Panc1 (cell line): ENCODE measurements around the gene EAPP. TPM values are rescaled to one million over a fixed set of nuclear protein-coding genes. Genes with fewer than 3 reads are reported as not detected.
"Not testable (repeated sequence)": the region's sequence is repeated elsewhere in the genome, so short reads cannot be mapped to it uniquely, and the experiment has no call there.

Experiments
- ATAC-seq: fragments of 200-7000 bp; cut with Tn5 transposase; 2 replicates; pipeline ENCODE4 v1.9.1; 2020; ENCODE audit warnings: mild to moderate bottlenecking, moderate library complexity
- BruUV-seq: library from RNA; stranded (reverse); fragments of 400-500 nt; replicated peaks from 2 replicates; lab custom pipeline; 2021; lab: Mats Ljungman, UMichigan
- CTCF ChIA-PET: fragments of 300-600 bp; sonication (Branson Sonifier 250); formaldehyde crosslinking; loops from one replicate; lab custom pipeline; 2022; ENCODE audit warnings: antibody characterized with exemption; lab: Charles Lee
- POLR2A ChIA-PET: fragments of 300-600 bp; sonication (Branson Sonifier 250); formaldehyde crosslinking; loops from one replicate; lab custom pipeline; 2022; ENCODE audit warnings: antibody characterized with exemption; lab: Charles Lee
- DNase-seq: peaks from one replicate; pipeline ENCODE4 v3.0.0-alpha.2; 2010; ENCODE audit warnings: low read depth, low spot score
- H3K27ac ChIP-seq: 2 replicates; pipeline ENCODE4 v1.5.1; 2011; ENCODE audit warnings: mild to moderate bottlenecking, low read length, inconsistent platforms
- H3K27me3 ChIP-seq: fragments of 200-500 bp; sonication (Bioruptor generic); 2 replicates; pipeline ENCODE4 v1.6.0; 2014; ENCODE audit warnings: low read length, inconsistent platforms; ENCODE audit not compliant: control insufficient read depth, insufficient read depth
- H3K36me3 ChIP-seq: fragments of 200-500 bp; sonication (Bioruptor generic); 2 replicates; pipeline ENCODE4 v1.5.1; 2014; ENCODE audit warnings: inconsistent platforms, mild to moderate bottlenecking, low read length, moderate library complexity; ENCODE audit not compliant: control insufficient read depth, insufficient read depth
- H3K4me1 ChIP-seq: 2 replicates; pipeline ENCODE4 v1.5.1; 2011; ENCODE audit warnings: inconsistent platforms, mild to moderate bottlenecking, low read length, moderate library complexity; ENCODE audit not compliant: control insufficient read depth, insufficient read depth
- H3K4me3 ChIP-seq, 2 experiments: 2 replicates each; pipeline ENCODE4 v1.5.1; 2011 to 2012; ENCODE audit warnings: low read depth in 2 of 2, low read length in 2 of 2, mild to moderate bottlenecking in 2 of 2, inconsistent platforms in 1 of 2, moderate library complexity in 1 of 2
- H3K9me3 ChIP-seq: fragments of 200-500 bp; sonication (Bioruptor generic); 2 replicates; pipeline ENCODE4 v1.5.1; 2014; ENCODE audit warnings: low read depth, mild to moderate bottlenecking, inconsistent platforms, low read length, moderate library complexity; ENCODE audit not compliant: control insufficient read depth, insufficient read depth
- CTCF ChIP-seq: fragments of 450-650 bp; IDR thresholded peaks from 2 replicates; pipeline ENCODE4 v1.5.1; 2017; ENCODE audit warnings: mild to moderate bottlenecking
- POLR2AphosphoS5 ChIP-seq: IDR thresholded peaks from 2 replicates; pipeline ENCODE4 v1.6.1; 2012; ENCODE audit warnings: mild to moderate bottlenecking, low read depth, low read length, moderate library complexity
- REST ChIP-seq, 2 experiments: IDR thresholded peaks; 2 replicates each; pipeline ENCODE4 v1.6.1; 2011 to 2012; ENCODE audit warnings: low read depth in 2 of 2, control low read depth in 1 of 2, low read length in 1 of 2, mild to moderate bottlenecking in 1 of 2, moderate library complexity in 1 of 2; ENCODE audit not compliant: insufficient read depth in 1 of 2
- SIN3A ChIP-seq: IDR thresholded peaks from 2 replicates; pipeline ENCODE4 v1.6.1; 2012; ENCODE audit warnings: low read depth, mild to moderate bottlenecking, low read length, moderate library complexity, borderline replicate concordance; ENCODE audit not compliant: insufficient read depth
- TCF7L2 ChIP-seq: IDR thresholded peaks from 2 replicates; pipeline ENCODE4 v1.6.1; 2011; ENCODE audit warnings: mild to moderate bottlenecking, low read depth, low read length, inconsistent platforms
- in situ Hi-C: cut with HindIII; loops from 2 replicates; pipeline ENCODE4 v1.10.0; 2016; ENCODE audit warnings: low sequenced_read_pairs, low pct_unique_long_range_greater_than_20kb
- intact Hi-C: fragments of 100-400 bp; cut with micrococcal nuclease; formaldehyde crosslinking; loops from one replicate; pipeline ENCODE4 v1.10.0; 2022; ENCODE audit not compliant: unreplicated experiment
- total RNA-seq: library from RNA; stranded (reverse); gene quantifications from one replicate; pipeline ENCODE4 v1.2.1, GENCODE V29; 2021; ENCODE audit not compliant: unreplicated experiment

The EAPP gene
- total RNA-seq, 1 experiment from 2014 or later: 16.6 TPM

GRCh38 chr14:34537677-34538009 is 1.9 kb downstream of the EAPP start:
- POLR2A ChIA-PET: no interaction called here
- H3K36me3 ChIP-seq: peaks cover 5% of the 10 kb centered on the region; the same call in 1 of the 2 replicates
- no TSS peak for BruUV-seq
- H3K9me3 ChIP-seq: no peaks in the 10 kb centered on the region
- no peaks in the 10 kb centered on the region for H3K27me3 ChIP-seq
- CTCF ChIA-PET: no interaction called here
- TF ChIP-seq TCF7L2 (no peak), SIN3A (no peak), CTCF (no peak)
- ATAC-seq: no peak
- in situ Hi-C loops: no loop called here
- DNase-seq: no peak
- no peak overlapping the region for H3K4me3 ChIP-seq
- H3K27ac ChIP-seq: no peak overlapping the region
- intact Hi-C loops: no loop called here
- H3K4me1 ChIP-seq: 0 out of 2 replicates have a peak, but pooled peaks cover 4% of the 10 kb centered on the region

- BruUV-seq: no TSS peak
- in situ Hi-C loops: no loop called here
- H3K4me3 ChIP-seq: no peak overlapping the region
- peaks cover 5% of the 10 kb centered on the region; the same call in 1 of the 2 replicates for H3K36me3 ChIP-seq
- H3K4me1 ChIP-seq: 0 out of 2 replicates have a peak, but pooled peaks cover 4% of the 10 kb centered on the region
- no peaks in the 10 kb centered on the region for H3K27me3 ChIP-seq
- no peak for DNase-seq
- POLR2A ChIA-PET: interaction anchor here (0.7 kb wide), 1 partner anchor 810 kb away, joined by 3 read pairs; no protein-coding TSS in a partner anchor
- intact Hi-C loops: no loop called here
- no peaks in the 10 kb centered on the region for H3K9me3 ChIP-seq
- no peak overlapping the region for H3K27ac ChIP-seq
- no peak for TF ChIP-seq TCF7L2
- no peak for TF ChIP-seq CTCF
- no peak for TF ChIP-seq POLR2AphosphoS5
- ATAC-seq: no peak
- CTCF ChIA-PET: no interaction called here
These were observed 2.4 kb downstream of the EAPP start for GRCh38 chr14:34536951-34537676.

DNA sequence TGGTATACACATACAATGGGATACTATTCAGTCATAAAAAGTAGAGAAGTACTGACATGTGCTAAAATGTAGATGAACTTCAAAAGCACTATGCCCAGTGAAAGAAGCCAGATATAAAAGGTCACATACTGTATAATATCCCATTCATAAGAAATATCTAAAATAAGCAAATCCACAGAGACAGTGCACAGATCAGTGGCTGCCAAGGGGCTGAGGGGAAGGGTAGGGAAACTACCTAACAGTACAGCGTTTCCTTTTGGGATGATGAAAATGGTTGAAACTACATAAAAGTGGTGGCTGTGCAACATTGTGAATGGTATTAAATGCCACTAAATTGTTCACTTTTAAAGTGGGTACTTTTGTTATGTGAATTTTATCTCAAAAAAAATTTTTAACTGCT is 11.9 kb downstream of the EAPP start:
- BruUV-seq: no TSS peak
- in situ Hi-C loops (no loop called here), intact Hi-C loops (no loop called here)
- TF ChIP-seq POLR2AphosphoS5 (no peak), CTCF (no peak), REST (IDR thresholded peaks at IDR 0.05; ENCODE audit: insufficient read depth in 1 of 2, low read depth in 2 of 2, low read length in 1 of 2) (no peak), TCF7L2 (no peak), SIN3A (no peak)
- ATAC-seq (no peak), DNase-seq (no peak)
- no peaks in the 10 kb centered on the region for H3K9me3 ChIP-seq
- H3K4me3 ChIP-seq: no peak overlapping the region
- no peaks in the 10 kb centered on the region for H3K4me1 ChIP-seq
- peaks cover under 1% of the 10 kb centered on the region for H3K36me3 ChIP-seq
- ChIA-PET POLR2A (no interaction called here), CTCF (no interaction called here)
- no peaks in the 10 kb centered on the region for H3K27me3 ChIP-seq
- H3K27ac ChIP-seq: no peak overlapping the region

DNA sequence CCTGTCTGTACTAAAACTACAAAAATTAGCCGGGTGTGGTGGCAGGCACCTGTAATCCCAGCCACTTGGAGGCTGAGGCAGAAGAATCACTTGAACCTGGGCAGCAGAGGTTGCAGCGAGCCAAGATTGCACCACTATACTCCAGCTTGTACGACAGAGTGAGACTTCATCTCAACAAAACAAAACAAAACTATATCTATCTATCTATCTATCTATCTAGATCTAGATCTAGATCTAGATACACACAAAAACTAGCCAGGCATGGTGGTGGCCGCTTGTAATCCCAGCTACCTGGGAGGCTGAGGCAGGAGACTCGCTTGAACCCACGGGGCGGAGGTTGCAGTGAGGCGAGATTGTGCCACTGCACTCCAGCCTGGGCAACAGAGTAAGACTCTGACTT is 15.3 kb downstream of the EAPP start:
- BruUV-seq: not testable (repeated sequence)

More for the DNA sequence above, 15.3 kb downstream of the EAPP start:
- H3K4me3 ChIP-seq, H3K27ac ChIP-seq, H3K9me3 ChIP-seq, DNase-seq, H3K27me3 ChIP-seq, intact Hi-C loops, in situ Hi-C loops, CTCF ChIA-PET, POLR2A ChIA-PET, H3K4me1 ChIP-seq, H3K36me3 ChIP-seq, ATAC-seq: not testable (repeated sequence)
